Breast epithelium (tissue), 3 donors: ENCODE results near the gene DDX4.

Source experiments
- POLR2A ChIP-seq: fragments of 450-650 bp; IDR thresholded peaks from one replicate; pipeline ENCODE4 v1.6.1; 2016; ENCODE audit warnings: antibody characterized with exemption, mild to moderate bottlenecking, moderate library complexity
- POLR2AphosphoS5 ChIP-seq, 3 donors: sonication (generic); formaldehyde crosslinking; IDR thresholded peaks; one replicate each; pipeline ENCODE4 v1.6.1; 2017; ENCODE audit warnings: antibody characterized with exemption in 3 of 3
- TF ChIP-seq, protein P1 (sequence below), 3 donors: fragments of 450-650 bp; IDR thresholded peaks; one replicate each; pipeline ENCODE4 v1.5.1; 2016 to 2017; ENCODE audit warnings: antibody characterized with exemption in 3 of 3, mild to moderate bottlenecking in 3 of 3, moderate library complexity in 3 of 3

DNA sequence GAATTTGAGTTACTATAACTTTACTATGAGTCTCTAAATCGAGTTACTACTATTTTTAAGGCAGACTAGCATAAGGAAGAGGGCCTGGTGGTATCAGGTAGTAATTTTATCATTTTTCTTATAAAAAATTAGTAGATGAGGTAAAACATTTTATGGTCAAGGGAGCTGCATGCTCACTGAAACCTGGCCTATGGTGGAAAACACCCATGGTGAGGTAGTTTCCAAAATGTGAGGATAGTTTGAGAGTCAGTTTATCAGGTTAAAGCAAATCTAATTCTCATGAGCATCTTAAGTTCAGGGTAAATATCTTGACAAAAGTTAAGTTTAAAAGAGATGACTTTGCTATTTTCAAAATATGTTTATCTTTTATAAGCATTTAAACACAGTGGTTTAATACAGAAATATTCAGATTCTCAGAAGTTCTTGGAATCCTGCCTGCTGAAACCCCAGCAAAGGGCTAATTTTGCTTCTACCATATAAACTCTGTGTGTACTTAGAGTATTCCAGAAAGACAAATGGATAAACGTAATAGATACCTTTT is 10.0 kb downstream of the DDX4 start:
- TF ChIP-seq POLR2A (no peak), POLR2AphosphoS5 (IDR thresholded peaks at IDR 0.05) (no peak)
- TF ChIP-seq, protein P1, sequence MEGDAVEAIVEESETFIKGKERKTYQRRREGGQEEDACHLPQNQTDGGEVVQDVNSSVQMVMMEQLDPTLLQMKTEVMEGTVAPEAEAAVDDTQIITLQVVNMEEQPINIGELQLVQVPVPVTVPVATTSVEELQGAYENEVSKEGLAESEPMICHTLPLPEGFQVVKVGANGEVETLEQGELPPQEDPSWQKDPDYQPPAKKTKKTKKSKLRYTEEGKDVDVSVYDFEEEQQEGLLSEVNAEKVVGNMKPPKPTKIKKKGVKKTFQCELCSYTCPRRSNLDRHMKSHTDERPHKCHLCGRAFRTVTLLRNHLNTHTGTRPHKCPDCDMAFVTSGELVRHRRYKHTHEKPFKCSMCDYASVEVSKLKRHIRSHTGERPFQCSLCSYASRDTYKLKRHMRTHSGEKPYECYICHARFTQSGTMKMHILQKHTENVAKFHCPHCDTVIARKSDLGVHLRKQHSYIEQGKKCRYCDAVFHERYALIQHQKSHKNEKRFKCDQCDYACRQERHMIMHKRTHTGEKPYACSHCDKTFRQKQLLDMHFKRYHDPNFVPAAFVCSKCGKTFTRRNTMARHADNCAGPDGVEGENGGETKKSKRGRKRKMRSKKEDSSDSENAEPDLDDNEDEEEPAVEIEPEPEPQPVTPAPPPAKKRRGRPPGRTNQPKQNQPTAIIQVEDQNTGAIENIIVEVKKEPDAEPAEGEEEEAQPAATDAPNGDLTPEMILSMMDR (IDR thresholded peaks at IDR 0.05), result no peak
